Measurements from ENCODE around the gene KCNIP4. TPM values are rescaled to one million over a fixed set of nuclear protein-coding genes. Genes with fewer than 3 reads are reported as not detected.

The KCNIP4 gene
- polyA plus RNA-seq, 1 donor (not counting 4 experiments of a cell fraction or from before 2014, with no cell fraction given): 0.07 TPM

DNA sequence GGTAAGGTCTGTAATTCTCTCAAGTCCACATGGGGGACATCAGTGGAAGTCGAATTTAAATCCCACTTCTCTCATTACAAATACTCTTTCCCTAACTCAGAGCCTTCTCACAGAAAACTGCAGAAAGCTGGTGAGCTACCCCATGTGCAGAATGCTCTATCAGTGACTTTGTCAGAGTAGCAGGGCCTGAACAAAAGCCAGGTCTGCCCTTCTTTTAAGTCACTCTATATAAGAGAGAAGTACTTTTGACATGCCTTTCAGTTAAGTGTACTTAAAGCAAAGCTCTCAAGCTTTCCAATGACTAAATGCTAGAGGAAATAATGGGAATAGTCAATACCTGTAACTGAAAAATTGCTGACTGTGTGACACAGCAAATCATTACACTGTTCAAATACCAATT lies 323.1 kb downstream of the KCNIP4 start:
- DNase-seq (ENCODE audit: low read depth, low spot score) (no peak), FAIRE-seq (no peak)
- Histone ChIP-seq H3K4me1 (ENCODE audit: control insufficient read depth, extremely low read depth, insufficient read depth, low read length) (no peaks in the 10 kb centered on the region), H4K20me1 (ENCODE audit: control insufficient read depth, extremely low read depth, insufficient read depth, low read length) (no peaks in the 10 kb centered on the region), H3K36me3 (ENCODE audit: control insufficient read depth in 2 of 2, extremely low read depth in 1 of 2, insufficient read depth in 2 of 2, low read length in 2 of 2) (no peaks in the 10 kb centered on the region), H3K27me3 (ENCODE audit: control insufficient read depth, extremely low read depth, insufficient read depth, low read length) (no peaks in the 10 kb centered on the region), H3K9ac (ENCODE audit: control insufficient read depth, extremely low read depth, insufficient read depth, low read length) (no peak overlapping the region), H3K79me2 (ENCODE audit: control insufficient read depth, insufficient read depth, low read length) (no peaks in the 10 kb centered on the region), H3K4me2 (ENCODE audit: control insufficient read depth, extremely low read depth, insufficient read depth, low read depth, low read length) (no peak overlapping the region), H3K27ac (ENCODE audit: control insufficient read depth, insufficient read depth, low read length) (no peak overlapping the region), H3K9me3 (ENCODE audit: control insufficient read depth, low read depth, low read length) (no peaks in the 10 kb centered on the region), H2AFZ (ENCODE audit: control insufficient read depth, low read length) (no peak overlapping the region), H3K9me1 (ENCODE audit: control insufficient read depth, extremely low read depth, insufficient read depth, low read length) (no peaks in the 10 kb centered on the region), H3K4me3 (ENCODE audit: control insufficient read depth in 2 of 3, extremely low read depth in 1 of 3, insufficient read depth in 2 of 3, low read depth in 1 of 3, low read length in 3 of 3) (no peak overlapping the region)
- dilution Hi-C loops (cut with MboI; ENCODE audit: extremely low pct_ligation_motif_present, low sequenced_read_pairs): no loop called here
- TF ChIP-seq, protein P1, sequence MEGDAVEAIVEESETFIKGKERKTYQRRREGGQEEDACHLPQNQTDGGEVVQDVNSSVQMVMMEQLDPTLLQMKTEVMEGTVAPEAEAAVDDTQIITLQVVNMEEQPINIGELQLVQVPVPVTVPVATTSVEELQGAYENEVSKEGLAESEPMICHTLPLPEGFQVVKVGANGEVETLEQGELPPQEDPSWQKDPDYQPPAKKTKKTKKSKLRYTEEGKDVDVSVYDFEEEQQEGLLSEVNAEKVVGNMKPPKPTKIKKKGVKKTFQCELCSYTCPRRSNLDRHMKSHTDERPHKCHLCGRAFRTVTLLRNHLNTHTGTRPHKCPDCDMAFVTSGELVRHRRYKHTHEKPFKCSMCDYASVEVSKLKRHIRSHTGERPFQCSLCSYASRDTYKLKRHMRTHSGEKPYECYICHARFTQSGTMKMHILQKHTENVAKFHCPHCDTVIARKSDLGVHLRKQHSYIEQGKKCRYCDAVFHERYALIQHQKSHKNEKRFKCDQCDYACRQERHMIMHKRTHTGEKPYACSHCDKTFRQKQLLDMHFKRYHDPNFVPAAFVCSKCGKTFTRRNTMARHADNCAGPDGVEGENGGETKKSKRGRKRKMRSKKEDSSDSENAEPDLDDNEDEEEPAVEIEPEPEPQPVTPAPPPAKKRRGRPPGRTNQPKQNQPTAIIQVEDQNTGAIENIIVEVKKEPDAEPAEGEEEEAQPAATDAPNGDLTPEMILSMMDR (optimal IDR thresholded peaks at IDR 0.05 in 1 of 3, IDR thresholded peaks at IDR 0.05 in 1 of 3, conservative IDR thresholded peaks at IDR 0.05 in 1 of 3; ENCODE audit: extremely low read depth in 1 of 3, insufficient read depth in 2 of 3, low read length in 3 of 3): no peak
- TF ChIP-seq EZH2 (IDR thresholded peaks at IDR 0.05; ENCODE audit: low read length): no peak

DNA sequence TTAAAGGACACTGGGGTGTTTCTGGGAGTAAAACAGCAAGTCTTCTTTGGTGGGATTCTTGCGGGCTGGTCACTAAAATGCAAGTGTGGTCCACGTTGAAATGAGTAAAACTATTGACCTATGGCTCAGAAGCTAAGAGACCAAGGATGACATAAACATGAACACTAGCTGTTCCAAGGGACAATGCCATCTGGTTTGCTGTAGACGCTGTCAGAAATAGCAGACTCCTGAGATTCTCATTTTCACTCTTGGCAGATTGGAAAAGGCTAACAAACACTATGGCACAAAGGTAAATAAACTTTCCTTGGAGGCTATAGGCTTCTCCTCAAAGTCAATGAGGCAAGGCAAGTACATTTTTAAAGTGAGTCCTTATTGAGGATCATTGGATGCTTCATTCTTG lies 343.6 kb downstream of the KCNIP4 start:
- Histone ChIP-seq H3K4me2 (ENCODE audit: control insufficient read depth, extremely low read depth, insufficient read depth, low read depth, low read length) (no peak overlapping the region), H3K27me3 (ENCODE audit: control insufficient read depth, extremely low read depth, insufficient read depth, low read length) (no peaks in the 10 kb centered on the region), H3K4me1 (ENCODE audit: control insufficient read depth, extremely low read depth, insufficient read depth, low read length) (no peaks in the 10 kb centered on the region), H3K4me3 (ENCODE audit: control insufficient read depth in 2 of 3, extremely low read depth in 1 of 3, insufficient read depth in 2 of 3, low read depth in 1 of 3, low read length in 3 of 3) (no peak overlapping the region), H3K9ac (ENCODE audit: control insufficient read depth, extremely low read depth, insufficient read depth, low read length) (no peak overlapping the region), H3K79me2 (ENCODE audit: control insufficient read depth, insufficient read depth, low read length) (no peaks in the 10 kb centered on the region), H3K27ac (ENCODE audit: control insufficient read depth, insufficient read depth, low read length) (no peak overlapping the region), H2AFZ (ENCODE audit: control insufficient read depth, low read length) (no peak overlapping the region), H3K9me3 (ENCODE audit: control insufficient read depth, low read depth, low read length) (no peaks in the 10 kb centered on the region), H3K36me3 (ENCODE audit: control insufficient read depth in 2 of 2, extremely low read depth in 1 of 2, insufficient read depth in 2 of 2, low read length in 2 of 2) (no peaks in the 10 kb centered on the region), H3K9me1 (ENCODE audit: control insufficient read depth, extremely low read depth, insufficient read depth, low read length) (no peaks in the 10 kb centered on the region), H4K20me1 (ENCODE audit: control insufficient read depth, extremely low read depth, insufficient read depth, low read length) (no peaks in the 10 kb centered on the region)
- dilution Hi-C loops (cut with MboI; ENCODE audit: extremely low pct_ligation_motif_present, low sequenced_read_pairs): no loop called here
- no peak for TF ChIP-seq EZH2 (IDR thresholded peaks at IDR 0.05; ENCODE audit: low read length)
- TF ChIP-seq, protein P1 (optimal IDR thresholded peaks at IDR 0.05 in 1 of 3, IDR thresholded peaks at IDR 0.05 in 1 of 3, conservative IDR thresholded peaks at IDR 0.05 in 1 of 3; ENCODE audit: extremely low read depth in 1 of 3, insufficient read depth in 2 of 3, low read length in 3 of 3): no peak
- FAIRE-seq (no peak), DNase-seq (ENCODE audit: low read depth, low spot score) (no peak)

Data from keratinocyte (primary cell).